SK-N-DZ (cell line): ENCODE data around the gene KRAS.
A peak's percentile ranks its signal among the peaks of the same experiment; 100 is the strongest.

Source experiments
- DNase-seq: peaks from one replicate; pipeline ENCODE4 v3.0.0-alpha.2; 2015; ENCODE audit warnings: low spot score

Gene KRAS

GRCh38 chr12:25256005-25256404 is 5.3 kb upstream of the KRAS start:
- DNase-seq, result no peak

- peak; percentile 35 for DNase-seq
Observed at GRCh38 chr12:25254271-25254880, 3.6 kb upstream of the KRAS start.

GRCh38 chr12:25253371-25254068 is 2.8 kb upstream of the KRAS start:
- no peak for DNase-seq

GRCh38 chr12:25252946-25253345 is 2.2 kb upstream of the KRAS start:
- DNase-seq, result no peak

- DNase-seq, result no peak
Observed at GRCh38 chr12:25251769-25252168, 1.0 kb upstream of the KRAS start.

GRCh38 chr12:25249931-25250738 is 594 bp downstream of the KRAS start:
- peak; percentile 46 for DNase-seq

- no peak for DNase-seq
Observed at GRCh38 chr12:25248732-25249131, 2.0 kb downstream of the KRAS start.

- DNase-seq, result no peak
Observed at GRCh38 chr12:25248137-25248536, 2.6 kb downstream of the KRAS start.

- no peak for DNase-seq
Observed at GRCh38 chr12:25245491-25245890, 5.2 kb downstream of the KRAS start.

- no peak for DNase-seq
Observed at GRCh38 chr12:25243680-25243990, 7.1 kb downstream of the KRAS start.

GRCh38 chr12:25242981-25243679 is 7.6 kb downstream of the KRAS start:
- no peak for DNase-seq

GRCh38 chr12:25241167-25242020 is 9.3 kb downstream of the KRAS start:
- peak; percentile 38 for DNase-seq

GRCh38 chr12:25236626-25237025 is 14.1 kb downstream of the KRAS start:
- DNase-seq, result no peak

- DNase-seq, result no peak
Observed at GRCh38 chr12:25236190-25236589, 14.5 kb downstream of the KRAS start.

GRCh38 chr12:25213338-25213737 is 37.4 kb downstream of the KRAS start:
- DNase-seq, result no peak

GRCh38 chr12:25208554-25208953 is 42.2 kb downstream of the KRAS start:
- no peak for DNase-seq

- DNase-seq, result no peak
Observed at GRCh38 chr12:25207846-25208245, 42.9 kb downstream of the KRAS start.

- DNase-seq, result no peak
Observed at GRCh38 chr12:25207411-25207810, 43.3 kb downstream of the KRAS start.

- no peak for DNase-seq
Observed at GRCh38 chr12:25202137-25202536, 48.6 kb downstream of the KRAS start.

GRCh38 chr12:25200703-25201102 is 50.0 kb downstream of the KRAS start:
- no peak for DNase-seq

- DNase-seq, result no peak
Observed at GRCh38 chr12:25197608-25198007, 53.1 kb downstream of the KRAS start.
